ENCODE results near the gene DERL3.

DERL3 gene

GRCh38 chr22:23858484-23858815 is 19.6 kb upstream of the DERL3 start:
- no peaks in the 10 kb centered on the region for H3K9me3 Mint-ChIP-seq
- TF ChIP-seq, protein P1, sequence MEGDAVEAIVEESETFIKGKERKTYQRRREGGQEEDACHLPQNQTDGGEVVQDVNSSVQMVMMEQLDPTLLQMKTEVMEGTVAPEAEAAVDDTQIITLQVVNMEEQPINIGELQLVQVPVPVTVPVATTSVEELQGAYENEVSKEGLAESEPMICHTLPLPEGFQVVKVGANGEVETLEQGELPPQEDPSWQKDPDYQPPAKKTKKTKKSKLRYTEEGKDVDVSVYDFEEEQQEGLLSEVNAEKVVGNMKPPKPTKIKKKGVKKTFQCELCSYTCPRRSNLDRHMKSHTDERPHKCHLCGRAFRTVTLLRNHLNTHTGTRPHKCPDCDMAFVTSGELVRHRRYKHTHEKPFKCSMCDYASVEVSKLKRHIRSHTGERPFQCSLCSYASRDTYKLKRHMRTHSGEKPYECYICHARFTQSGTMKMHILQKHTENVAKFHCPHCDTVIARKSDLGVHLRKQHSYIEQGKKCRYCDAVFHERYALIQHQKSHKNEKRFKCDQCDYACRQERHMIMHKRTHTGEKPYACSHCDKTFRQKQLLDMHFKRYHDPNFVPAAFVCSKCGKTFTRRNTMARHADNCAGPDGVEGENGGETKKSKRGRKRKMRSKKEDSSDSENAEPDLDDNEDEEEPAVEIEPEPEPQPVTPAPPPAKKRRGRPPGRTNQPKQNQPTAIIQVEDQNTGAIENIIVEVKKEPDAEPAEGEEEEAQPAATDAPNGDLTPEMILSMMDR (IDR thresholded peaks at IDR 0.05; ENCODE audit: unreplicated experiment in 3 of 3) = no peak
- peaks cover 15% of the 10 kb centered on the region for H3K4me1 Mint-ChIP-seq
- peak overlapping the region; percentile 85 to 96 (median 87) for H3K4me3 Mint-ChIP-seq
- H3K36me3 Mint-ChIP-seq (ENCODE audit: low read depth) = peaks cover 16% of the 10 kb centered on the region
- H3K27me3 Mint-ChIP-seq (ENCODE audit: low read depth) = no peaks in the 10 kb centered on the region
- H3K27ac Mint-ChIP-seq = peak overlapping the region; percentile 63 to 99 (median 93)

- TF ChIP-seq, protein P1 (IDR thresholded peaks at IDR 0.05; ENCODE audit: unreplicated experiment in 3 of 3) = peak; percentile 13 to 35 (median 25)
- H3K27me3 Mint-ChIP-seq (ENCODE audit: low read depth) = no peaks in the 10 kb centered on the region
- H3K4me3 Mint-ChIP-seq = peak within 1 kb of the TSS; percentile 85 to 96 (median 87)
- H3K27ac Mint-ChIP-seq = peak within 1 kb of the TSS; percentile 63 to 99 (median 93)
- no peaks in the 10 kb centered on the region for H3K9me3 Mint-ChIP-seq
- H3K4me1 Mint-ChIP-seq = peaks cover 15% of the 10 kb centered on the region
- H3K36me3 Mint-ChIP-seq (ENCODE audit: low read depth) = peaks cover 11% of the 10 kb centered on the region
Observed at GRCh38 chr22:23857606-23858483, 19.0 kb upstream of the DERL3 start, which contains the start of gene SLC2A11. Gene SLC2A11 (plus strand): TSS chr22:23857875. CDS start chr22:23858000, 125 bp downstream.

DNA sequence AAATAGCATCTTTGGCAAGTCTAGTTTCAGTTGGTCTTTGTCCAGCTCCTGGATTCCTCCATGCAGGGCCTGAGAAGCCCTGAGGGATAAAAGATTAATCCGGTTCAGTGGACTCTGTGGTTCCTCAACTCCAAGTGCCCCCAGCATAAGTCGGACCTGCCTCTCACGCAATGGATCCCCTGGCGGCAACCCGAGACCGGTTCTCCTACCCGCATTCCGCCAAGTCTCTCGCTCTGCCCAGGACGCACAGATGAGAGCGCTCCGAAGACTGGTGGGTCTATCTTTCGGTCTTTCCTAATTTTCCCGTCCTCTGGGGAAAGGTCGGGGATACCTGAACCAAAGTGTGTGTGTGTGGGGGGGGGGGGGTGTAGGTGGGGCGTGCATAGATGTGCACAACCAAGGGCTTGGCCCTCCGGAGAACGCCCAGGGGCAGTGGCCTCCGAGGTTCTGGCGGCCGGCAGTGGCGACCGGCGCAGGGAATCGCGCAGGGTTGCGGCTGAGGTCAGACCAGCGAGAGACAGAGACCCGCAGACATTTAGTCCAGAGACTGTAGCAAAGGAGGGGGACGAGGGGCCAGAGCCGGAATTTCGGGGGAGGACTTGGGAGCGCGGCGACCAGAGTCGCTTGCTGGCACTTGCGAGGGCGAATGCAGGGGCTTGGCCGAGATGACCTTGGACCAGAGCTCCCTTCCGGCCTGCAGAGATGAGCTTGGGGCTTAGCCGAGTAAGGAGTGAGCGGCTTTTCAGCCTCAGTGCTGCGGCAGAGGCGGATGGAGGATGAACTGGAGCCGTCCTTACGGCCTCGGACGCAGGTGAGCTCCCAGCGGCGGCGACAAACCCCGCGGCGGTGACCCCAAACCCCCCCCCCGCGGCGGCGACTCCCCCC is 18.2 kb upstream of the DERL3 start:
- TF ChIP-seq, protein P1 (IDR thresholded peaks at IDR 0.05; ENCODE audit: unreplicated experiment in 3 of 3) = peak in 1 of 3 experiments; percentile 15
- Mint-ChIP-seq H3K4me3 (peak overlapping the region; percentile 85 to 96 (median 87)), H3K4me1 (peaks cover 15% of the 10 kb centered on the region), H3K36me3 (ENCODE audit: low read depth) (peaks cover 2% of the 10 kb centered on the region), H3K9me3 (no peaks in the 10 kb centered on the region), H3K27ac (peak overlapping the region; percentile 63 to 99 (median 93)), H3K27me3 (ENCODE audit: low read depth) (no peaks in the 10 kb centered on the region)

GRCh38 chr22:23850136-23850611 is 11.4 kb upstream of the DERL3 start:
- Mint-ChIP-seq H3K4me1 (peaks cover 29% of the 10 kb centered on the region), H3K27me3 (ENCODE audit: low read depth) (no peaks in the 10 kb centered on the region), H3K27ac (peak overlapping the region; percentile 61 to 91 (median 84)), H3K4me3 (peak overlapping the region; percentile 28 to 44 (median 37)), H3K36me3 (ENCODE audit: low read depth) (no peaks in the 10 kb centered on the region), H3K9me3 (no peaks in the 10 kb centered on the region)
- TF ChIP-seq, protein P1 (IDR thresholded peaks at IDR 0.05; ENCODE audit: unreplicated experiment in 3 of 3) = no peak

DNA sequence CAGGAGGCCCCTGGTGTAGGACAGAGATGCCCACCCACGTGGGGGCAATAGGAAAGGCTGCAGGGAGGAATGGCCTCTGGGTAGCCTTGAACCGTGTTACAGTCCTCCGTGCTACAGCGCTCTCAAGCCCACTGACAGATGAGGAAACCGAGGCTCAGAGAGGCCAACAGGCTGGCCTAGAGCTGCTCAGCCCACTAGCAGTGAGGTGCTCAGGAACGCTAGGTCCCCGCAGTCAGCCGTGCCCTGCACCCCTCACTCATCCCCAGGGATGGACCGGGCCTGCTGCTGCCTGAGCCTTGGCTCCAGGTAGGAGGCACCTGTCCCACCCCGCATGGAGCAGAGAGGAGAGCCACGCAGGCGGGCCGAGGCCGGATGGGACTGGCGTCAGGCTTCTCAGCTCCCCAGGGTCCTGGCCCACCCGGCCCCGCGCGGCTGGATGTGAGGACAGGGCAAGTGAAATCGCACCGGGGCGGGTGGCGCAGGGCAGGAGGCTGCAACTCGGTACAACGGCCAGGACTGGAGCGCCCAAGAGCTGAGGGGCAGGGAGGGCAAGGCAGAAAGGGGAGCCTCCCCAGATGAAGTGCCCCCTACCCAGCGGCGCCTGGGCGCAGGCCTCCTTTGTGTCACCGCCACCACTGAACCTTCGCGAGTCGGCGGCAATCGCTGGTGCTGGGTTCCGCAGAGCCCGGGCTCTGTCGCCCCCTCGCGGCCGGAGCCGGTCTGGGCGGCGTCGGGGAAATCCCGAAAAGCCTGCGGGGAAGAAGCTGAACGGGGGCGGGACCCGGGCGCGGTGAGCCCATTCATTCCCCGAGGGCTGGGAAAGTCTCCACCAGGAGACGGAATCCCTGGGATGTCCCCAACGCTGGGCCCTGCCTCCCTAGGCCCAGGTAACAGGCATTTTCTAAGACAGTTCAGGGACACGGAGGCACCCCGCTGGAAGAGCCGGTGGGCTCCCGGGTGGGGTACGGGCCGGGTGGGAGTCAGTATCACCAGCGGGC is 10.5 kb upstream of the DERL3 start:
- Mint-ChIP-seq H3K27ac (no peak overlapping the region), H3K9me3 (no peaks in the 10 kb centered on the region), H3K4me1 (peaks cover 38% of the 10 kb centered on the region), H3K36me3 (ENCODE audit: low read depth) (no peaks in the 10 kb centered on the region), H3K4me3 (no peak overlapping the region), H3K27me3 (ENCODE audit: low read depth) (no peaks in the 10 kb centered on the region)
- TF ChIP-seq, protein P1 (IDR thresholded peaks at IDR 0.05; ENCODE audit: unreplicated experiment in 3 of 3) = peak; percentile 95 to 99 (median 97)
